NCI-H1092 (cell line): ENCODE results near the gene GVQW3.
"Not testable (repeated sequence)": the region's sequence is repeated elsewhere in the genome, so short reads cannot be mapped to it uniquely, and the experiment has no call there.

ENCODE experiments used
- DNase-seq: peaks from one replicate; lab custom pipeline; 2025; lab: John Stamatoyannopoulos, UW

GVQW3 gene

GRCh38 chr11:76388408-76388807 lies 7.3 kb downstream of the GVQW3 start:
- no peak for DNase-seq

GRCh38 chr11:76391021-76391420 lies 9.9 kb downstream of the GVQW3 start:
- peak; percentile 25 for DNase-seq

- DNase-seq, result no peak
These were observed 10.8 kb downstream of the GVQW3 start for GRCh38 chr11:76391811-76392475.

GRCh38 chr11:76392870-76393269 lies 11.7 kb downstream of the GVQW3 start:
- no peak for DNase-seq

- no peak for DNase-seq
These were observed 13.3 kb downstream of the GVQW3 start for GRCh38 chr11:76394411-76394810.

GRCh38 chr11:76395296-76395695 lies 14.2 kb downstream of the GVQW3 start:
- no peak for DNase-seq

- no peak for DNase-seq
These were observed 16.3 kb downstream of the GVQW3 start for GRCh38 chr11:76397383-76397782.

GRCh38 chr11:76400967-76401366 lies 19.8 kb downstream of the GVQW3 start:
- DNase-seq, result no peak

- not testable (repeated sequence) for DNase-seq
These were observed 20.4 kb downstream of the GVQW3 start for GRCh38 chr11:76401484-76401883.

GRCh38 chr11:76406359-76406758 lies 25.2 kb downstream of the GVQW3 start:
- no peak for DNase-seq

GRCh38 chr11:76408171-76408965 lies 27.2 kb downstream of the GVQW3 start:
- peak; percentile 88 for DNase-seq

- DNase-seq, result no peak
These were observed 29.8 kb downstream of the GVQW3 start for GRCh38 chr11:76410851-76411357.

- no peak for DNase-seq
These were observed 34.0 kb downstream of the GVQW3 start for GRCh38 chr11:76415073-76415472.

GRCh38 chr11:76419896-76420295 lies 38.8 kb downstream of the GVQW3 start:
- no peak for DNase-seq

- DNase-seq, result no peak
These were observed 43.3 kb downstream of the GVQW3 start for GRCh38 chr11:76424379-76424778.

GRCh38 chr11:76424891-76425290 lies 43.8 kb downstream of the GVQW3 start:
- no peak for DNase-seq

- DNase-seq, result no peak
These were observed 45.5 kb downstream of the GVQW3 start for GRCh38 chr11:76426660-76427059.

- DNase-seq, result no peak
These were observed 54.9 kb downstream of the GVQW3 start for GRCh38 chr11:76436020-76436419.

- no peak for DNase-seq
These were observed 62.3 kb downstream of the GVQW3 start for GRCh38 chr11:76443268-76443980.

GRCh38 chr11:76444065-76444383 lies 62.9 kb downstream of the GVQW3 start:
- DNase-seq, result no peak

- DNase-seq, result peak; percentile 100
These were observed 63.4 kb downstream of the GVQW3 start, which contains the start of gene EMSY for GRCh38 chr11:76444384-76445120. TSS of gene EMSY (plus strand) at chr11:76445018. CDS start at chr11:76446939, 1,921 bp downstream.
